GM12878 (cell line): ENCODE measurements around the gene SH3BP1. TPM values are rescaled to one million over a fixed set of nuclear protein-coding genes. Genes with fewer than 3 reads are reported as not detected.

ENCODE experiments used
- GATAD2B ChIP-seq: fragments of 450-650 bp; conservative IDR thresholded peaks from 2 replicates; pipeline ENCODE4 v1.6.1; 2017; ENCODE audit warnings: low read depth, mild to moderate bottlenecking, moderate library complexity
- POU2F2 ChIP-seq: IDR thresholded peaks from 3 replicates; pipeline ENCODE4 v1.6.1; 2011; ENCODE audit warnings: low read depth, mild to moderate bottlenecking, low read length, borderline replicate concordance
- RAD21 ChIP-seq: IDR thresholded peaks from 2 replicates; pipeline ENCODE4 v1.6.1; 2011; ENCODE audit warnings: mild to moderate bottlenecking, low read depth, low read length, moderate library complexity; ENCODE audit not compliant: insufficient read depth
- SPI1 ChIP-seq: IDR thresholded peaks from 2 replicates; pipeline ENCODE4 v1.6.1; 2011; ENCODE audit warnings: low read depth, mild to moderate bottlenecking, low read length, moderate library complexity, borderline replicate concordance; ENCODE audit not compliant: insufficient read depth
- TAF1 ChIP-seq: IDR thresholded peaks from 2 replicates; pipeline ENCODE4 v1.6.1; 2011; ENCODE audit warnings: mild to moderate bottlenecking, low read depth, low read length, borderline replicate concordance
- WRNIP1 ChIP-seq: IDR thresholded peaks from 2 replicates; pipeline ENCODE4 v1.6.1; 2011; ENCODE audit warnings: low read depth, low read length, improper control_type of control experiment, borderline replicate concordance
- ZZZ3 ChIP-seq: IDR thresholded peaks from 2 replicates; pipeline ENCODE4 v1.6.1; 2011; ENCODE audit warnings: low read depth; ENCODE audit not compliant: control insufficient read depth, insufficient read length
- polyA plus RNA-seq, 11 experiments: library from polyadenylated mRNA; depleted of rRNA in 4 of 11; unstranded in 6 of 11; stranded (reverse) in 5 of 11; fragments of >200 nt; fragmentation: Nextera tagmentation in 4 of 11; fragmentation: Illumina TruSeq in 1 of 11; extraction: Ambion mirVana in 4 of 11; extraction: Trizol in 1 of 11; gene quantifications; 1 replicate in 1 of 11; 2 replicates in 10 of 11; pipeline versions ENCODE4 v1.2.1 to v1.2.3, GENCODE V29; 2011 to 2016; ENCODE audit warnings: inconsistent platforms in 2 of 11, missing spikeins in 2 of 11, low read depth in 1 of 11
- total RNA-seq, 4 experiments: library from RNA; depleted of rRNA in 3 of 4; stranded (reverse); fragments of >200 nt in 3 of 4; fragmentation: Illumina TruSeq in 1 of 4; extraction: Trizol in 1 of 4; gene quantifications; 2 replicates each; pipeline versions ENCODE4 v1.2.1 to v1.2.3, GENCODE V29; 2013 to 2021
- TF ChIP-seq, protein P1 (sequence below): IDR thresholded peaks from 2 replicates; pipeline ENCODE4 v1.6.1; 2011; ENCODE audit warnings: low read depth, low read length, improper control_type of control experiment, borderline replicate concordance
- TF ChIP-seq, protein P2 (sequence below): IDR thresholded peaks from 2 replicates; pipeline ENCODE4 v1.6.1; 2011; ENCODE audit warnings: mild to moderate bottlenecking, low read depth, low read length, moderate library complexity; ENCODE audit not compliant: insufficient replicate concordance
- TF ChIP-seq, protein P3 (sequence below): IDR thresholded peaks from 2 replicates; pipeline ENCODE4 v1.6.1; 2012; ENCODE audit warnings: low read length, inconsistent platforms
- TF ChIP-seq, protein P4 (sequence below): fragments of 450-650 bp; IDR thresholded peaks from 2 replicates; pipeline ENCODE4 v1.6.1; 2017; ENCODE audit warnings: mild to moderate bottlenecking, moderate library complexity
- TF ChIP-seq, protein P5 (sequence below): IDR thresholded peaks from 2 replicates; pipeline ENCODE4 v1.6.1; 2011; ENCODE audit warnings: borderline replicate concordance, low read depth, mild to moderate bottlenecking, moderate library complexity, low read length; ENCODE audit not compliant: insufficient read depth, poor library complexity, severe bottlenecking

The SH3BP1 gene
- total and polyA plus RNA-seq, 10 of the 15 experiments (the other 5 are each of a cell fraction or from before 2014, with no cell fraction given), result 0.29 to 70.5 (median 22.5) TPM

DNA sequence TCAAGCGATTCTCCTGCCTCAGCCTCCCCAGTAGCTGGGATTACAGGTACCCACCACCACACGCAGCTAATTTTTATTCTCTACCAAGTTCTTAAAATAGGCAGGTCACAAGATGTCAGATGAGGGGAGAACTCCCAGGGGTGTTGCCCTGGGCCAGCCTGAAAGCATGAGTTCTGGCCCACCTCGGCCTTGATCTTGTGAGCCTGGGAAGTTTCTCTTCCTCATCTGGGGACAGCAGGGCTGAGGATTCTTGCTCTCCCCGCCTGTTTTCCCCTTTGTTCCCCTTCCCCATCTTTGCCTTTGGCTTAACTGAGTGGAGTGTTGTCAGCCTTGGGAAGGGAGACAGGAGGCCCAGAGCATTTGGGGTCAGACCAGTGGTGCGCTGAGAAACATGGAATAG is 22.6 kb downstream of the SH3BP1 start (continued):
- TF ChIP-seq WRNIP1 (no peak), ZZZ3 (no peak), POU2F2 (no peak), GATAD2B (no peak), TAF1 (no peak), SPI1 (peak; percentile 68), RAD21 (no peak)
- TF ChIP-seq, protein P1, sequence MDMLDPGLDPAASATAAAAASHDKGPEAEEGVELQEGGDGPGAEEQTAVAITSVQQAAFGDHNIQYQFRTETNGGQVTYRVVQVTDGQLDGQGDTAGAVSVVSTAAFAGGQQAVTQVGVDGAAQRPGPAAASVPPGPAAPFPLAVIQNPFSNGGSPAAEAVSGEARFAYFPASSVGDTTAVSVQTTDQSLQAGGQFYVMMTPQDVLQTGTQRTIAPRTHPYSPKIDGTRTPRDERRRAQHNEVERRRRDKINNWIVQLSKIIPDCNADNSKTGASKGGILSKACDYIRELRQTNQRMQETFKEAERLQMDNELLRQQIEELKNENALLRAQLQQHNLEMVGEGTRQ, result no peak
- TF ChIP-seq, protein P2, sequence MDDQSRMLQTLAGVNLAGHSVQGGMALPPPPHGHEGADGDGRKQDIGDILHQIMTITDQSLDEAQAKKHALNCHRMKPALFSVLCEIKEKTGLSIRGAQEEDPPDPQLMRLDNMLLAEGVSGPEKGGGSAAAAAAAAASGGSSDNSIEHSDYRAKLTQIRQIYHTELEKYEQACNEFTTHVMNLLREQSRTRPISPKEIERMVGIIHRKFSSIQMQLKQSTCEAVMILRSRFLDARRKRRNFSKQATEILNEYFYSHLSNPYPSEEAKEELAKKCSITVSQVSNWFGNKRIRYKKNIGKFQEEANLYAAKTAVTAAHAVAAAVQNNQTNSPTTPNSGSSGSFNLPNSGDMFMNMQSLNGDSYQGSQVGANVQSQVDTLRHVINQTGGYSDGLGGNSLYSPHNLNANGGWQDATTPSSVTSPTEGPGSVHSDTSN, result no peak
- TF ChIP-seq, protein P3, sequence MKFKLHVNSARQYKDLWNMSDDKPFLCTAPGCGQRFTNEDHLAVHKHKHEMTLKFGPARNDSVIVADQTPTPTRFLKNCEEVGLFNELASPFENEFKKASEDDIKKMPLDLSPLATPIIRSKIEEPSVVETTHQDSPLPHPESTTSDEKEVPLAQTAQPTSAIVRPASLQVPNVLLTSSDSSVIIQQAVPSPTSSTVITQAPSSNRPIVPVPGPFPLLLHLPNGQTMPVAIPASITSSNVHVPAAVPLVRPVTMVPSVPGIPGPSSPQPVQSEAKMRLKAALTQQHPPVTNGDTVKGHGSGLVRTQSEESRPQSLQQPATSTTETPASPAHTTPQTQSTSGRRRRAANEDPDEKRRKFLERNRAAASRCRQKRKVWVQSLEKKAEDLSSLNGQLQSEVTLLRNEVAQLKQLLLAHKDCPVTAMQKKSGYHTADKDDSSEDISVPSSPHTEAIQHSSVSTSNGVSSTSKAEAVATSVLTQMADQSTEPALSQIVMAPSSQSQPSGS, result no peak
- TF ChIP-seq, protein P4, sequence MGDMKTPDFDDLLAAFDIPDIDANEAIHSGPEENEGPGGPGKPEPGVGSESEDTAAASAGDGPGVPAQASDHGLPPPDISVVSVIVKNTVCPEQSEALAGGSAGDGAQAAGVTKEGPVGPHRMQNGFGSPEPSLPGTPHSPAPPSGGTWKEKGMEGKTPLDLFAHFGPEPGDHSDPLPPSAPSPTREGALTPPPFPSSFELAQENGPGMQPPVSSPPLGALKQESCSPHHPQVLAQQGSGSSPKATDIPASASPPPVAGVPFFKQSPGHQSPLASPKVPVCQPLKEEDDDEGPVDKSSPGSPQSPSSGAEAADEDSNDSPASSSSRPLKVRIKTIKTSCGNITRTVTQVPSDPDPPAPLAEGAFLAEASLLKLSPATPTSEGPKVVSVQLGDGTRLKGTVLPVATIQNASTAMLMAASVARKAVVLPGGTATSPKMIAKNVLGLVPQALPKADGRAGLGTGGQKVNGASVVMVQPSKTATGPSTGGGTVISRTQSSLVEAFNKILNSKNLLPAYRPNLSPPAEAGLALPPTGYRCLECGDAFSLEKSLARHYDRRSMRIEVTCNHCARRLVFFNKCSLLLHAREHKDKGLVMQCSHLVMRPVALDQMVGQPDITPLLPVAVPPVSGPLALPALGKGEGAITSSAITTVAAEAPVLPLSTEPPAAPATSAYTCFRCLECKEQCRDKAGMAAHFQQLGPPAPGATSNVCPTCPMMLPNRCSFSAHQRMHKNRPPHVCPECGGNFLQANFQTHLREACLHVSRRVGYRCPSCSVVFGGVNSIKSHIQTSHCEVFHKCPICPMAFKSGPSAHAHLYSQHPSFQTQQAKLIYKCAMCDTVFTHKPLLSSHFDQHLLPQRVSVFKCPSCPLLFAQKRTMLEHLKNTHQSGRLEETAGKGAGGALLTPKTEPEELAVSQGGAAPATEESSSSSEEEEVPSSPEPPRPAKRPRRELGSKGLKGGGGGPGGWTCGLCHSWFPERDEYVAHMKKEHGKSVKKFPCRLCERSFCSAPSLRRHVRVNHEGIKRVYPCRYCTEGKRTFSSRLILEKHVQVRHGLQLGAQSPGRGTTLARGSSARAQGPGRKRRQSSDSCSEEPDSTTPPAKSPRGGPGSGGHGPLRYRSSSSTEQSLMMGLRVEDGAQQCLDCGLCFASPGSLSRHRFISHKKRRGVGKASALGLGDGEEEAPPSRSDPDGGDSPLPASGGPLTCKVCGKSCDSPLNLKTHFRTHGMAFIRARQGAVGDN, result peak; percentile 42; the same call in 1 of the 2 replicates
- TF ChIP-seq, protein P5, sequence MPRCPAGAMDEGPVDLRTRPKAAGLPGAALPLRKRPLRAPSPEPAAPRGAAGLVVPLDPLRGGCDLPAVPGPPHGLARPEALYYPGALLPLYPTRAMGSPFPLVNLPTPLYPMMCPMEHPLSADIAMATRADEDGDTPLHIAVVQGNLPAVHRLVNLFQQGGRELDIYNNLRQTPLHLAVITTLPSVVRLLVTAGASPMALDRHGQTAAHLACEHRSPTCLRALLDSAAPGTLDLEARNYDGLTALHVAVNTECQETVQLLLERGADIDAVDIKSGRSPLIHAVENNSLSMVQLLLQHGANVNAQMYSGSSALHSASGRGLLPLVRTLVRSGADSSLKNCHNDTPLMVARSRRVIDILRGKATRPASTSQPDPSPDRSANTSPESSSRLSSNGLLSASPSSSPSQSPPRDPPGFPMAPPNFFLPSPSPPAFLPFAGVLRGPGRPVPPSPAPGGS, result no peak
